ENCODE measurements around the gene ALG11.
"Not testable (repeated sequence)": the region's sequence is repeated elsewhere in the genome, so short reads cannot be mapped to it uniquely, and the experiment has no call there.

Gene ALG11

DNA sequence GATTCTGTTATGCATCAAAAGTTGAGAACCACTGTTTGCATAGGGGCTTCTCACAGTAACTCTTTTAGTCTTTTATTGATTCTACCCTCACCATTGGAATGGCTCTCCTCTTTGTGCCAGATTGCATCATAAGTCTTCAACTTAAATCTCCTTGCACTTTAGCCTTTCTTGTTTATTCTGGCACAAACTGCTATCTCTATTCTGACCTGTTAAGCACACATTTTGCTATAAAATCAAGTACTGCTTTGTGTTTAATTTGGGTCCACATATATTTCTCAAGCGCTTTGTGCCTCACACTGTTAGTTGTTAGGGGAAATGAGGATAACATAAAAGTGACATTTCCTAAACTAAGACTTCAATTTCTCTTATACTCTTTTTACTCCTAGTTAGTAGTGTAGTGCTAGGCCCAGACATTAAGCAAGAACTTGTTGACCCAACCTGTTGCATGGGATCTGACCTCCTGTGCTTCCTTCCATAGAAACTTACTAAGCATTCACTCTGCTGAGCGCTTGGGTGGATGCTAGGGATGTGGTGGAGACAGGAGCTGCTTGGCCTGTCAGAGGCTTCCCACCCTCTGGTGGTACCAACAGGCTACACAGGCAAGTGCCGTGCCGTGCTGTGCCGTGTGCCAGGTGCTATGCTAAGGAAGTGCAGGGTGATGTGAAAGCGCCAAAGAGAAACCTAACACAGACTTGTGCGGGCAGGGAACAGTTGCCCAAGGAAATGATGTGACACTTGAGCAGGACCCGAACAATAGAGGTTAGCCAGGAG lies 13.5 kb downstream of the ALG11 start:
- CTCF ChIA-PET = interaction anchor here (0.9 kb wide), 1 partner anchor 17 kb away, joined by 3 read pairs; no protein-coding TSS in a partner anchor
- no peak for DNase-seq
- Histone ChIP-seq H3K4me3 (ENCODE audit: control insufficient read depth in 1 of 7, extremely low read depth in 1 of 7, insufficient read depth in 4 of 7, low read depth in 2 of 7, low read length in 6 of 7) (no peak overlapping the region), H3K9me3 (ENCODE audit: control extremely low read depth in 1 of 5, control insufficient read depth in 4 of 5, insufficient read depth in 2 of 5, low read depth in 1 of 5, low read length in 4 of 5) (peaks cover 0 to 32% (median 8%) of the 10 kb centered on the region in 5 experiments), H3K4me1 (ENCODE audit: control extremely low read depth in 1 of 4, control insufficient read depth in 4 of 4, insufficient read depth in 4 of 4, low read length in 3 of 4) (no peaks in the 10 kb centered on the region), H3K36me3 (ENCODE audit: control insufficient read depth in 4 of 4, insufficient read depth in 4 of 4, low read length in 3 of 4) (peaks cover 25 to 81% (median 51%) of the 10 kb centered on the region in 4 experiments), H3K27ac (ENCODE audit: insufficient read depth in 1 of 2, low read depth in 1 of 2, low read length in 2 of 2, poor library complexity in 1 of 2, severe bottlenecking in 2 of 2) (no peak overlapping the region), H3K27me3 (replicated peaks in 2 of 5; ENCODE audit: control insufficient read depth in 4 of 5, insufficient read depth in 5 of 5, low read length in 4 of 5) (no peaks in the 10 kb centered on the region)
- WGBS (ENCODE audit: insufficient coverage) = 97% methylated on average over 7 of the region's 8 CpGs
- POLR2A ChIA-PET = no interaction called here

DNA sequence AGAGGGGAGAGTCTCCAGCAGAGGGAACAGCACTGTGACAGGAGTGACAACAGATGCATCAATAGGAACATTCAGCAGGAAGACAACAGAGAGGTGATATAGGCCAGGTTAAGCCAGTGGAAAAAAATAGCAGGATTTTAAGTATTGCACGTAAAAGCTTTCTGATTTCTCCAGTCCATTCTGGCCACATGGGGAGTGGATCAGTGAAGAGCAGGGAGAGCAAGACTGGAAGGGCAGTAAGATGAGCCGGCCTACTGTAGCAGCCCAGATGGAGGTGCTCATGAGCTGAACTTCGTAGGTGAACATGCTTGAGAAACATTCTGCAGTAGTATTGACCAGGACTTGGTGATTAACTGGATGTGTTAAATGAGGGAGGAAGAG lies 14.0 kb downstream of the ALG11 start:
- peaks cover 0 to 32% (median 8%) of the 10 kb centered on the region in 5 experiments for H3K9me3 ChIP-seq (ENCODE audit: control extremely low read depth in 1 of 5, control insufficient read depth in 4 of 5, insufficient read depth in 2 of 5, low read depth in 1 of 5, low read length in 4 of 5)
- H3K36me3 ChIP-seq (ENCODE audit: control insufficient read depth in 4 of 4, insufficient read depth in 4 of 4, low read length in 3 of 4) = peaks cover 25 to 76% (median 48%) of the 10 kb centered on the region in 4 experiments
- no peak for DNase-seq
- ChIA-PET CTCF (interaction anchor here (0.9 kb wide), 1 partner anchor 16 kb away, joined by 3 read pairs; no protein-coding TSS in a partner anchor), POLR2A (no interaction called here)
- no peak overlapping the region for H3K27ac ChIP-seq (ENCODE audit: insufficient read depth in 1 of 2, low read depth in 1 of 2, low read length in 2 of 2, poor library complexity in 1 of 2, severe bottlenecking in 2 of 2)
- WGBS (ENCODE audit: insufficient coverage) = 100% methylated on average over 3 of the region's 3 CpGs
- no peak overlapping the region for H3K4me3 ChIP-seq (ENCODE audit: control insufficient read depth in 1 of 7, extremely low read depth in 1 of 7, insufficient read depth in 4 of 7, low read depth in 2 of 7, low read length in 6 of 7)
- H3K4me1 ChIP-seq (ENCODE audit: control extremely low read depth in 1 of 4, control insufficient read depth in 4 of 4, insufficient read depth in 4 of 4, low read length in 3 of 4) = no peaks in the 10 kb centered on the region
- H3K27me3 ChIP-seq (replicated peaks in 2 of 5; ENCODE audit: control insufficient read depth in 4 of 5, insufficient read depth in 5 of 5, low read length in 4 of 5) = no peaks in the 10 kb centered on the region

DNA sequence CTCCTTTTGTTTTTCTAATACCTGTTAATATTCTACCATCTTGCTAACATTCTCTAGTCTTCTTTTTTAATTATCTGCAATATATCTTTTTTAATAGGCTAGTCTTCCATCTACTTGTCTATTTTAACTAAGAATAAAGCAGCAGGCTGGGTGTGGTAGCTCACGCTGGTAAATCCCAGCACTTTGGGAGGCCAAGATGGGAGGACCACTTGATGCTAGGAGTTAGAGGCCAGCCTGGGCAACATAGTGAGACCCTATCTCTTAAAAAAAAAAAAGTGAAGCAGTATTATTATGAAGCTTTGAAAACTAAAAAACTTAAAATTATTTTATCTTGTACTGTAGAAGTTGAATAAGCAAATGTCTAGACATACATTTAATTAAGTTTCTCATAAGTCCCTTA lies 15.6 kb downstream of the ALG11 start:
- ChIA-PET POLR2A (no interaction called here), CTCF (no interaction called here)
- 100% methylated on average over 1 of the region's 1 CpG for WGBS (ENCODE audit: insufficient coverage)
- H3K4me1 ChIP-seq (ENCODE audit: control extremely low read depth in 1 of 4, control insufficient read depth in 4 of 4, insufficient read depth in 4 of 4, low read length in 3 of 4) = no peaks in the 10 kb centered on the region
- DNase-seq = no peak
- no peak overlapping the region for H3K27ac ChIP-seq (ENCODE audit: insufficient read depth in 1 of 2, low read depth in 1 of 2, low read length in 2 of 2, poor library complexity in 1 of 2, severe bottlenecking in 2 of 2)
- no peaks in the 10 kb centered on the region for H3K27me3 ChIP-seq (replicated peaks in 2 of 5; ENCODE audit: control insufficient read depth in 4 of 5, insufficient read depth in 5 of 5, low read length in 4 of 5)
- no peak overlapping the region for H3K4me3 ChIP-seq (ENCODE audit: control insufficient read depth in 1 of 7, extremely low read depth in 1 of 7, insufficient read depth in 4 of 7, low read depth in 2 of 7, low read length in 6 of 7)
- H3K9me3 ChIP-seq (ENCODE audit: control extremely low read depth in 1 of 5, control insufficient read depth in 4 of 5, insufficient read depth in 2 of 5, low read depth in 1 of 5, low read length in 4 of 5) = peaks cover 0 to 32% (median 8%) of the 10 kb centered on the region in 5 experiments
- H3K36me3 ChIP-seq (ENCODE audit: control insufficient read depth in 4 of 4, insufficient read depth in 4 of 4, low read length in 3 of 4) = peaks cover 22 to 69% (median 43%) of the 10 kb centered on the region in 4 experiments

DNA sequence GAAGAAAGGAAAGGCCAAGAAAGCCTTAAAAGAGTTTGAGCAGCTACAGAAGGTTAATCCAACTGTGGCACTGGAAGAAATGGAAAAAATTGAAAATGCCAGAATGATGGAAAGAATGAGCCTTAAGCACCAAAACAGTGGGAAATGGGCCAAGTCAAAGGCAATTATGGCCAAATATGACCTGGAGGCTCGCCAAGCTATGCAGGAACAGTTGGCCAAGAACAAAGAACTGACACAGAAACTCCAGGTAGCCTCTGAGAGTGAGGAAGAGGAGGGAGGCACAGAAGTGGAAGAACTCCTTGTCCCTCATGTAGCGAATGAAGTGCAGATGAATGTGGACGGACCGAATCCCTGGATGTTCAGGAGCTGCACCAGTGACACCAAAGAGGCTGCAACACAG lies 17.4 kb downstream of the ALG11 start:
- Histone ChIP-seq H3K27ac (ENCODE audit: insufficient read depth in 1 of 2, low read depth in 1 of 2, low read length in 2 of 2, poor library complexity in 1 of 2, severe bottlenecking in 2 of 2) (no peak overlapping the region), H3K9me3 (ENCODE audit: control extremely low read depth in 1 of 5, control insufficient read depth in 4 of 5, insufficient read depth in 2 of 5, low read depth in 1 of 5, low read length in 4 of 5) (peaks cover 0 to 32% (median 8%) of the 10 kb centered on the region in 5 experiments), H3K36me3 (ENCODE audit: control insufficient read depth in 4 of 4, insufficient read depth in 4 of 4, low read length in 3 of 4) (peaks cover 17 to 54% (median 33%) of the 10 kb centered on the region in 4 experiments), H3K4me1 (ENCODE audit: control extremely low read depth in 1 of 4, control insufficient read depth in 4 of 4, insufficient read depth in 4 of 4, low read length in 3 of 4) (no peaks in the 10 kb centered on the region), H3K4me3 (ENCODE audit: control insufficient read depth in 1 of 7, extremely low read depth in 1 of 7, insufficient read depth in 4 of 7, low read depth in 2 of 7, low read length in 6 of 7) (no peak overlapping the region), H3K27me3 (replicated peaks in 2 of 5; ENCODE audit: control insufficient read depth in 4 of 5, insufficient read depth in 5 of 5, low read length in 4 of 5) (no peaks in the 10 kb centered on the region)
- WGBS (ENCODE audit: insufficient coverage) = 95% methylated on average over 4 of the region's 4 CpGs
- no peak for DNase-seq
- CTCF ChIA-PET = interaction anchor here (1.2 kb wide), 1 partner anchor 9 kb away, joined by 3 read pairs; no protein-coding TSS in a partner anchor
- POLR2A ChIA-PET = no interaction called here

DNA sequence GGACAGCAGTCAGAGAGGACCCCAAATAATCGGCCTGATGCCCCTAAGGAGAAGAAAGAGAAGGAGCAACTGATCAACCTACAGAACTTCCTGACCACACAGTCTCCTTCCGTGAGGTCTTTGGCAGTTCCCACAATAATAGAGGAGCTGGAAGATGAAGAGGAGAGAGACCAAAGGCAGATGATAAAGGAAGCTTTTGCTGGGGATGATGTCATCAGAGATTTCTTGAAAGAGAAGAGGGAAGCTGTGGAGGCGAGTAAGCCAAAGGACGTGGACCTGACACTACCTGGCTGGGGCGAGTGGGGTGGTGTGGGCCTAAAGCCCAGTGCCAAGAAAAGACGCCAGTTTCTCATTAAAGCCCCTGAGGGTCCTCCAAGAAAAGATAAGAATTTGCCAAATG lies 18.2 kb downstream of the ALG11 start:
- WGBS (ENCODE audit: insufficient coverage) = 100% methylated on average over 2 of the region's 6 CpGs
- POLR2A ChIA-PET = not testable (repeated sequence)

DNA sequence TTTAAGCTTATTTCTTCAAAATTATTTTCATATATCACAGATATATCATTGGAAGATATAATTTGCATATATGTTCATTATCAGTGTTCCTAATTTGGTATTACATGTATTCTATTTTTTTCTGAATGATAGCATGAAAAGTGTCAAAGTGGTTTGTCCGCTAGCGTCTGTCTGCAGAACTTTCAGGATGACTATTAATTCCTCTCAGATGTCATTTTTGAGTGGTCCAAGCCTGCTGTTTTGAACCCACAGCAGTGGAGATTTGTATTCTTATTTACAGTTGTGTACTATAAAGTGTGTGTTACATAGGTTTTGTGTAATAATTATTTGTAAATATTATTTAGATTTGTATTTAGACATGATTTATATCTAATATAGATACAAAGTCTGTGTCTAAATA lies 20.8 kb downstream of the ALG11 start:
- Histone ChIP-seq H3K4me1 (ENCODE audit: control extremely low read depth in 1 of 4, control insufficient read depth in 4 of 4, insufficient read depth in 4 of 4, low read length in 3 of 4) (no peaks in the 10 kb centered on the region), H3K4me3 (ENCODE audit: control insufficient read depth in 1 of 7, extremely low read depth in 1 of 7, insufficient read depth in 4 of 7, low read depth in 2 of 7, low read length in 6 of 7) (no peak overlapping the region), H3K36me3 (ENCODE audit: control insufficient read depth in 4 of 4, insufficient read depth in 4 of 4, low read length in 3 of 4) (peaks cover 0 to 19% (median 13%) of the 10 kb centered on the region in 4 experiments), H3K27ac (ENCODE audit: insufficient read depth in 1 of 2, low read depth in 1 of 2, low read length in 2 of 2, poor library complexity in 1 of 2, severe bottlenecking in 2 of 2) (no peak overlapping the region), H3K9me3 (ENCODE audit: control extremely low read depth in 1 of 5, control insufficient read depth in 4 of 5, insufficient read depth in 2 of 5, low read depth in 1 of 5, low read length in 4 of 5) (peaks cover 0 to 12% (median 0%) of the 10 kb centered on the region in 5 experiments), H3K27me3 (replicated peaks in 2 of 5; ENCODE audit: control insufficient read depth in 4 of 5, insufficient read depth in 5 of 5, low read length in 4 of 5) (no peaks in the 10 kb centered on the region)
- no CpG with 5 or more reads among the region's 2 CpGs for WGBS (ENCODE audit: insufficient coverage)
- POLR2A ChIA-PET = interaction anchor here (0.7 kb wide), 1 partner anchor 11 kb away, joined by 3 read pairs; no protein-coding TSS in a partner anchor
- no peak for DNase-seq
- CTCF ChIA-PET = no interaction called here

More for the DNA sequence above, 18.2 kb downstream of the ALG11 start:
- H3K4me1 ChIP-seq (ENCODE audit: control extremely low read depth in 1 of 4, control insufficient read depth in 4 of 4, insufficient read depth in 4 of 4, low read length in 3 of 4); DNase-seq; H3K27ac ChIP-seq (ENCODE audit: insufficient read depth in 1 of 2, low read depth in 1 of 2, low read length in 2 of 2, poor library complexity in 1 of 2, severe bottlenecking in 2 of 2); H3K4me3 ChIP-seq (ENCODE audit: control insufficient read depth in 1 of 7, extremely low read depth in 1 of 7, insufficient read depth in 4 of 7, low read depth in 2 of 7, low read length in 6 of 7); H3K27me3 ChIP-seq (replicated peaks in 2 of 5; ENCODE audit: control insufficient read depth in 4 of 5, insufficient read depth in 5 of 5, low read length in 4 of 5): not testable (repeated sequence)
- Histone ChIP-seq H3K9me3 (ENCODE audit: control extremely low read depth in 1 of 5, control insufficient read depth in 4 of 5, insufficient read depth in 2 of 5, low read depth in 1 of 5, low read length in 4 of 5) (peaks cover 0 to 29% (median 8%) of the 10 kb centered on the region in 5 experiments), H3K36me3 (ENCODE audit: control insufficient read depth in 4 of 4, insufficient read depth in 4 of 4, low read length in 3 of 4) (peaks cover 11 to 46% (median 26%) of the 10 kb centered on the region in 4 experiments)
- CTCF ChIA-PET = interaction anchor here (0.8 to 1.2 kb wide), 2 partner anchors 9 to 10 kb away, joined by 3 read pairs; no protein-coding TSS in a partner anchor

DNA sequence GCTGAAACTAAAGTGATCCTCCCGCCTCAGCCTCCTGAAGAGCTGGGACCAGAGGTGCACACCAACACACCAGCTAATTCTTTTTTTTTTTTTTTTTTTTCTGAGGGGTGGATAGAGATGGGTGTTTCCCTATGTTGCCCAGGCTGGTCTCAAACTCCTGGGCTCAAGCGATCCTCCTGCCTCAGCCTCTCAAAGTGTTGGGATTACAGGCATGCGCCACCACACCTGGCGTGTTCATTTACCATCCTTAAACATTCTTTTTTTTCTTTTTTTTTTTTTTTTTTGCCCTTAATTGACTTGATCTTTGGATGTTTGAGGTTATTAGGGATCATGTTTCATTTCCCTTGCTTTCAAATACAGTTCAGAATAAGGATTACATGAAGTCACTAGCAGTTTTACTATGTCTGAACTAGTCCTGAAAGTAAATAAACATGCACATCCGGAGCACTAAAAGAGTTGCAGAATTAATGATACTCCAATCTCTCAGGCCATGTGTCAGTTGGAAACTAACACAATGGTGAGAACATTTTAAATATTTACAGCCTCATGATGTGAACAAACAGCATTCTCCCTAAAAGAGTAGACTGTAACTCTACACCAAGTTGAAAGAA lies 22.5 kb downstream of the ALG11 start:
- Histone ChIP-seq H3K9me3 (ENCODE audit: control extremely low read depth in 1 of 5, control insufficient read depth in 4 of 5, insufficient read depth in 2 of 5, low read depth in 1 of 5, low read length in 4 of 5) (peaks cover 0 to 5% (median 0%) of the 10 kb centered on the region in 5 experiments), H3K4me1 (ENCODE audit: control extremely low read depth in 1 of 4, control insufficient read depth in 4 of 4, insufficient read depth in 4 of 4, low read length in 3 of 4) (no peaks in the 10 kb centered on the region), H3K4me3 (ENCODE audit: control insufficient read depth in 1 of 7, extremely low read depth in 1 of 7, insufficient read depth in 4 of 7, low read depth in 2 of 7, low read length in 6 of 7) (no peak overlapping the region), H3K27me3 (replicated peaks in 2 of 5; ENCODE audit: control insufficient read depth in 4 of 5, insufficient read depth in 5 of 5, low read length in 4 of 5) (no peaks in the 10 kb centered on the region), H3K36me3 (ENCODE audit: control insufficient read depth in 4 of 4, insufficient read depth in 4 of 4, low read length in 3 of 4) (peaks cover 0 to 3% (median under 1%) of the 10 kb centered on the region in 4 experiments), H3K27ac (ENCODE audit: insufficient read depth in 1 of 2, low read depth in 1 of 2, low read length in 2 of 2, poor library complexity in 1 of 2, severe bottlenecking in 2 of 2) (no peak overlapping the region)
- WGBS (ENCODE audit: insufficient coverage) = 100% methylated on average over 1 of the region's 5 CpGs
- DNase-seq = no peak
- ChIA-PET CTCF (no interaction called here), POLR2A (no interaction called here)

All from common myeloid progenitor, CD34-positive (primary cell).